Astrocyte (in vitro differentiated cells and primary cell): ENCODE results near the gene ARAP2.

Source experiments
- CTCF ChIP-seq: IDR thresholded peaks from 2 replicates; pipeline ENCODE4 v1.5.1; 2011; ENCODE audit warnings: low read depth, mild to moderate bottlenecking, inconsistent platforms, low read length, moderate library complexity; ENCODE audit not compliant: insufficient read depth
- EZH2 ChIP-seq: IDR thresholded peaks from 2 replicates; pipeline ENCODE4 v1.6.1; 2012; ENCODE audit warnings: mild to moderate bottlenecking, low read length, inconsistent platforms; ENCODE audit not compliant: insufficient read depth

- TF ChIP-seq CTCF (no peak), EZH2 (no peak)
These were observed 45.5 kb downstream of the ARAP2 start for GRCh38 chr4:36198861-36199260.
